ENCODE results near the gene FSTL4.

The FSTL4 gene

DNA sequence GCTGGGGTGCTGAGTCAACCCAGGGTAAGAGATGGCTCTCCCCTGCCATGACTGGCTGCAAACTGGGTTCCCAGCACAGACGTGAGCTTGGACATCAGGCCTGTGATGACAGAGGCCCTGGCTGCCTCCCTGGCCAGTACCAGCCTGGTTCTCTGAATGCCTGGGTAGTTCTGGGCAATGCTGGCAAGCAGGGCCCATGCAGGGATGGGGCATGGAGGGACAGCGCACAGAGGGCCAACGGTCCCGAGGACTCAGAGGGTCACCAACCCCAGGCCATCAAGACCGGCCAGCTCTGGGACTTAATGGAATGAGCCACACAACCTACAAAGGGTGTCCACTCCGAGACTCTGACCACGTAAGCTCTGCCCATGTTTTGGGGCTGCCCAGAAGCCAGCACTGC lies 241.4 kb downstream of the FSTL4 start:
- no peak for DNase-seq (ENCODE audit: low spot score)
- in situ Hi-C loops (cut with MboI; ENCODE audit: low sequenced_read_pairs, unreplicated experiment), result no loop called here
- TF ChIP-seq, protein P1, sequence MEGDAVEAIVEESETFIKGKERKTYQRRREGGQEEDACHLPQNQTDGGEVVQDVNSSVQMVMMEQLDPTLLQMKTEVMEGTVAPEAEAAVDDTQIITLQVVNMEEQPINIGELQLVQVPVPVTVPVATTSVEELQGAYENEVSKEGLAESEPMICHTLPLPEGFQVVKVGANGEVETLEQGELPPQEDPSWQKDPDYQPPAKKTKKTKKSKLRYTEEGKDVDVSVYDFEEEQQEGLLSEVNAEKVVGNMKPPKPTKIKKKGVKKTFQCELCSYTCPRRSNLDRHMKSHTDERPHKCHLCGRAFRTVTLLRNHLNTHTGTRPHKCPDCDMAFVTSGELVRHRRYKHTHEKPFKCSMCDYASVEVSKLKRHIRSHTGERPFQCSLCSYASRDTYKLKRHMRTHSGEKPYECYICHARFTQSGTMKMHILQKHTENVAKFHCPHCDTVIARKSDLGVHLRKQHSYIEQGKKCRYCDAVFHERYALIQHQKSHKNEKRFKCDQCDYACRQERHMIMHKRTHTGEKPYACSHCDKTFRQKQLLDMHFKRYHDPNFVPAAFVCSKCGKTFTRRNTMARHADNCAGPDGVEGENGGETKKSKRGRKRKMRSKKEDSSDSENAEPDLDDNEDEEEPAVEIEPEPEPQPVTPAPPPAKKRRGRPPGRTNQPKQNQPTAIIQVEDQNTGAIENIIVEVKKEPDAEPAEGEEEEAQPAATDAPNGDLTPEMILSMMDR (IDR thresholded peaks at IDR 0.05; ENCODE audit: borderline replicate concordance, control extremely low read depth, extremely low read depth, insufficient read depth, missing control alignments), result no peak

DNA sequence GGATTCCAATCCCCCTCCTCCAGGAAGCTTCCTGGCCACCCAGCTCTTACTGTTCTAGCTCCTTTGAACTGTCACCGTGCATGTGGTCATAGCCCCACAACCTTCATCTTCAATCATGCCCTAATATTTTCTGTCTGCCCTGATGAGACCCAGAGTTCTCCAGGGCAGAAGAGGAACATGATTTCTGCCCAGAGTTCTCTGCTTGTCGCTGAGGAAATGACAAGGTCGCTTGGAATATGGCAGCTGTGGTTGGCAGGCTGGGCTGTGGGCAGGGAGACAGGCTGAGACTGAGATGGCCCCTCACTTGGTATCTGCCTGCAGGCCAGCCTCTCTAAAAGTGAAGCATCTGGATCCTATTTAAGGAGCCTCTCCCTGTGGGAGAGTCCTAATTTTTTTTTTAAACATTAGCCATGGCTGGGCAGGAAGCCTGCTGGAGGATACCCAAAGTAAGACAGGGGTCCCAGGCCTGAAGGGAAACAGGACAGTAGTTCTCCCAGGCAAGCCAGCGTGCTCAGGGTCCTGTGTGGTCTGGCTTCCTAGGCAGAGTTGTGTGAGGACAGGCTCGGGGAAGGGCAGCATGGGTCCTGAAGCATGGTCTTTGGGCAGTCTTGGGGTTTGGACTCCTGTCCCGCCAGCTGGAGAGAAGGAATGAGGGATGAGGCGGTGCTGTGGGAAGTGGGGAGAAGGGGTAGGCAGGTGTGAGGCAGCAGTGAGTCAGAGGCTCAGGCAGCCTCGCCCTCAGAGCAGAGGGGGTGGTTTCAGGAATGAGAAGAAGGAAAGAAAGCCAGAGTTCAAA lies 242.1 kb downstream of the FSTL4 start:
- in situ Hi-C loops (cut with MboI; ENCODE audit: low sequenced_read_pairs, unreplicated experiment), result no loop called here
- TF ChIP-seq, protein P1 (IDR thresholded peaks at IDR 0.05; ENCODE audit: borderline replicate concordance, control extremely low read depth, extremely low read depth, insufficient read depth, missing control alignments), result no peak

DNA sequence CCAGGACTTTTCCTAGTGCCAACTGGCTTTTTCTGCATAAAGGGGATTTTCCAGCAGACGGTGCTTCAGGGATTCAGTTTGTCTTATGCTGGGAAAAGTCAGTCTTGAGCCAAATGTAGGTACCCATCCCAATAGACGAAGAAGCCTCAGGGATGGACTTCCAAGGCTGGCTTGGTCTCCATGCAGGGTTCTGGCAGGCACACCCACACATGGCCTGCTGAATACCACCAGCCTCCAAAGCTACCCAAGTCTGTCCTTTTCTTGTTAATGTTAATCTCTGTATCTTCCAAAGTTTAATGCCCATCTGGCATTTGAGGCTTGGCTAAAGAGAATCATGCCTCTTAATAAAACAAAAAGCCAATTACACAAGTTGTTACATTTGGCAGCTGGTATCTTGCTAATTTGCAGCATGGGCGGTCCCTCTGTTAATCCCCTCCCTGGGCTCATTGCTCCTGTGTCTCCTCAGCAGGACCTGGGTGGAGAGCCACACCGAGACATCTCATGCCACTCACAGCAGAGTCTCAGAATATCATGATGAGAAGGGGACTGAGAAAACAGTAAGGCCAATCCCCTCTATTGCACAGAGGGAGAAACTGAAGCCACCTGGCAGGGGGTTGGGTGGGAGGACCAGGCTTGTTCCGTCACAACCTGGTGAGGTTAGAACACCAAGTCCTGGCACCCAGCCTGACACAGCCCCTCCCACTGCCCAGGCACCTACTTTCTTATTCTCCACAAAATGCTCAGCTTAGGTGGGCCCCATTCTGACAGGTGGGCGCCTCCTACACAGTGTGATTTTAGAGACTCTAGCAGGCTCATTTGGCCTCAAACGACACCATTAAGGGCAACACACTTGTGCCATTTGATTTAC lies 243.2 kb downstream of the FSTL4 start:
- TF ChIP-seq, protein P1 (IDR thresholded peaks at IDR 0.05; ENCODE audit: borderline replicate concordance, control extremely low read depth, extremely low read depth, insufficient read depth, missing control alignments), result no peak
- in situ Hi-C loops (cut with MboI; ENCODE audit: low sequenced_read_pairs, unreplicated experiment), result no loop called here
- no peak for DNase-seq (ENCODE audit: low spot score)

More for the DNA sequence above, 242.1 kb downstream of the FSTL4 start:
- DNase-seq (ENCODE audit: low spot score), result no peak

DNA sequence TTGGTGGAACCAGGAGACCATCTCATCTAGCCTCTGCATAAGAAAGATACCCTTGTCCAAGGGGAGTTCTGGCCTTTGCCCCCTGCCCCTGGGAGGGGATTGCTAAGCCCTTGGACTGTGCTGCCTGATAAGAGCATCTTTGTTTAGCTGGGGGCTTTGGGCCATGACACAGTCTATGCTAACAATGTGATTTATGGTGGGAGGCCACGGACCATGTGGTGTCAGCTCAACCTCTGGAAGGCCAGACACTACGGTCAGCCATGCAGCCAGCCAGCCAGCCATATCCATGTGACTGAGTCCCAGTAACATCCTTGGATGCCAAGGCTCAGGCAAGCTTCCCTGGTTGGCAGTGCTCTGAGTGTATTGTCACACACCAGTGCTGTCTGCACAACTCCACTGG lies 244.4 kb downstream of the FSTL4 start:
- no peak for DNase-seq (ENCODE audit: low spot score)
- TF ChIP-seq, protein P1 (IDR thresholded peaks at IDR 0.05; ENCODE audit: borderline replicate concordance, control extremely low read depth, extremely low read depth, insufficient read depth, missing control alignments), result no peak
- in situ Hi-C loops (cut with MboI; ENCODE audit: low sequenced_read_pairs, unreplicated experiment), result no loop called here

DNA sequence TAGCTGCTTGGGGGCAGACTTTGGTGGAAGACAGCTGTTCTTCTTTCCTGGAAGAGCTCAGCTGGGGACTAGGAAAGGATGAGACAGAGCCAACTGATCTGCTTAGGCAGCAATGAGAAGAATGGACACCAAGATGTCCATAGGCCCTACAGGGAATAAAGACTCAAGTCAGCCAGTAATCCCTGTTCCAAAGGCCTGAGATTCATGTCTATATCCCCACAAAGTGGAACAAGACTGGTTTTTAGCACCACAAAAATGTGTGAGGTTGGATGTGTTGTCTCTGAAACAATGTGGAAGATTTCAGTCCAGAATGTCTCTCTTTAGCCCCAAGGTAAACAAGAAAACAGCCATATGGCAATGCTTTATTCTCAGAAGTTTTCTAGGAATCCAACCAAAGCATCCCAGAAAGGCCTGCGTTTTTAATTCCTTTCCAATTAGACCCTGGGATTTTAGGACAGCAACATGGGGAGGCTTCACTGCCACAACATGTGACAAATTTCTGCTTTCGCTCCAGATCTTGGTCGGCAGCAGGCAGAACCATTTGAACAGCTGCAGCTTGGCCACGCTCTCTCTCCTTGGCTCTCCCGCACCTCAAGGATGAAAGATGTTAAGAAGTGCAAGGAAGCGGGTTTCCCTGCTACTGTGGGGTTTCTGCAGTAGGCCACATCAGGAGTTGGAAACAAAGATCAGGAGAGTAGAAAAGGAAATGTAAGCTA lies 245.1 kb downstream of the FSTL4 start:
- in situ Hi-C loops (cut with MboI; ENCODE audit: low sequenced_read_pairs, unreplicated experiment), result no loop called here
- DNase-seq (ENCODE audit: low spot score), result no peak
- TF ChIP-seq, protein P1 (IDR thresholded peaks at IDR 0.05; ENCODE audit: borderline replicate concordance, control extremely low read depth, extremely low read depth, insufficient read depth, missing control alignments), result no peak

DNA sequence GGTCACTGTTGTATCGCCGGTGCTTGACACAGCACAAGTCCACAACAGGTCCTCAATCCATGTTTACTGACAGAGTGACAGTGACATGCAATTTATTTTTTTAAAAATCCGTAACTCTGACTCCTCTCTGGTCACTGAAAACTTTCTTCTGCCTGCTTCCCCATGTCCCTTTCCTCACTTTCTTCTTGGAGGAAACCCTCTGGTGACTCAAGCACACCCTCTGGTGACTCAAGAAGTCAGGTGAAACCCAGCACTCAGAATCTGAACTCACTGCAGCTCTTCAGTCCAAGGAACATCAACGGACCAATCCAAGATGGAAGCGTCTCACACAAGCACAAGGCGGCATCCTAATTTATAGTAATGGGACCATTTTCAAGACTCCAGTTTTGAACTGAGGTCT lies 245.9 kb downstream of the FSTL4 start:
- TF ChIP-seq, protein P1 (IDR thresholded peaks at IDR 0.05; ENCODE audit: borderline replicate concordance, control extremely low read depth, extremely low read depth, insufficient read depth, missing control alignments), result no peak
- in situ Hi-C loops (cut with MboI; ENCODE audit: low sequenced_read_pairs, unreplicated experiment), result no loop called here
- no peak for DNase-seq (ENCODE audit: low spot score)

Data from GM13976 (cell line).